Transverse colon (tissue), 3 donors: Measurements from ENCODE around the gene ZFAND2A.

Experiments used
- EP300 ChIP-seq: sonication (generic); formaldehyde crosslinking; IDR thresholded peaks from one replicate; pipeline ENCODE4 v1.6.1; 2017; ENCODE audit warnings: antibody characterized with exemption, low read depth
- POLR2A ChIP-seq: fragments of 450-650 bp; IDR thresholded peaks from one replicate; pipeline ENCODE4 v1.6.1; 2016; ENCODE audit warnings: antibody characterized with exemption, mild to moderate bottlenecking, moderate library complexity
- POLR2AphosphoS5 ChIP-seq, 3 donors: sonication (generic); formaldehyde crosslinking; IDR thresholded peaks; one replicate each; pipeline ENCODE4 v1.6.1; 2016; ENCODE audit warnings: antibody characterized with exemption in 3 of 3

- TF ChIP-seq POLR2AphosphoS5 (IDR thresholded peaks at IDR 0.05) (no peak), POLR2A (no peak), EP300 (no peak)
Measured at GRCh38 chr7:1152492-1152891, 7.5 kb downstream of the ZFAND2A start.
